DLD1 (cell line): Measurements from ENCODE around the gene MAP3K4.

Experiments
- in situ Hi-C: cut with HindIII; loops from 2 replicates; pipeline ENCODE4 v1.10.0; 2017; ENCODE audit warnings: low sequenced_read_pairs

Gene MAP3K4

DNA sequence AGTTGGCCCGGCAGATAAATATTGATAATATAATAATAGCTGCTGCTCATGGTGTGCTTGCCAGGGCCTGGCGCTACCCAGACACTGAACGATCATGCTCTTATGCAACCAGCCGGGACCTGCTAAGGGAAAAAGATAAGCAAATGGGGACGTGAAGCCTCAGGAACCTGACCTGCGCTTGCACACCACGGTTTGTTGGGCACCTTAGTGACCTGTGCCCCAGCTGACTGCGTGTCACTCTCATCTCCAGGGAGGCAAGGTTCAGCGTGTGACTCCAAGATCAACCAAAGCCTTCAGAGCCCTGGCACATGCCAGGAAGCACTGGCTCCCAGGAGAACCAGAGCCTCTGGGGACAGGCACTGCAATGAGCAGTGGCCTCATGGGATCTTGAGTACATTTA lies 171.2 kb downstream of the MAP3K4 start:
- in situ Hi-C loops: no loop called here

DNA sequence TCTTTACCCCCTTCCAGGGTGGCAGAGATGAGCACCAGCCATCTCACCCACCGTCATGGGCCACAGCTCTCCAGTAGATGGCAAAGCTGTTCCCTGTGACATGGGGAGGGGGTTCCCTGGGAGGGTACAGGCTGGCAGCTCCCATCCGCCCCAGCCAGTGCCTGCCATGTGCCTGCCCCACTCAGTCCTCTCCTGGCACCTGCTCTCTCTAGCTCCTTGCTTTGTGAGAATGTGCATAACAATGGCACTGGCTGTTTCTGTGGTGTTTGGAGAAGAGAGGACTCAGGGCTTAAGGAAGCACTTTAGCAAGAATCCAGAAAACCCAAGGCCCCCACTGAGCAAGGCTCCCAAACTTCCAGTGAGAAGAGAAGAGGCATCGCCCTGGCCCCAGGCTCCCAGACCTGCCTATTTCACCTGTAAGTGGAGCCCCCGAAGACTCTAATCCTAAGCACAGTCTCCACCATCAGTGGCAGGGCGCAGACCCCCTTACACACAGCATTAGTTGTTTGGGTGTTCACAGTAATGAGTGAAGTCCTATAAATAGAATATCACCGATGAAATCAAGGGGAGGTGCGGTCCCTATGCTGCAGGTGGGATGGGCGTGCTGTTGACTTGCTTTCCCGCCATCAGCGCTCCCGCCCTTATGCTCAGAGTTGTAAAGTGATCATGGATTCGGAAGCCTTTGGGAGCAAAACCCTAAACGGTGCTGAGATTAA lies 172.1 kb downstream of the MAP3K4 start:
- in situ Hi-C loops: no loop called here

DNA sequence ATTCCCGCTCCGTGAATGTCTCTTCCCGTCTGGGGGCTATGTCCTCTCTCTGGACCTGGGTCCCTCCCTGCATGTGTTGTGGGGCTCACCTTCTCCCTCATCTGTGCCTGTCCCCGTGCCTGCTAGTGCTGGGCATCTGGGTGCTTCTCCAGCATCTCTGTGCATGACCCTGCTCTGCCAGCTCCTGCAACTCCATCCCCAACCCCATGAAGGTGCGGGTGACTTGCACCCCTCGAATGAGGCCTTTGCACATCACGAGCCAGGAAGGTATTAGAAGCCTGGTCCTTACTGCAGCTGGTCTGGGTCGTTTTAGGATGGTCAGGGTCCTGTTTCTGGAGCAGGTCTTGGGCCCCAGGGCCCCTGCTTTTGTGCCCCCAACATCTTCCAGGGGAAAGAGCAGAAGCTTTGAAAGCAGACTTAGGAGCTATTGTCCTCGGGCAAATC lies 172.6 kb downstream of the MAP3K4 start:
- in situ Hi-C loops: no loop called here

DNA sequence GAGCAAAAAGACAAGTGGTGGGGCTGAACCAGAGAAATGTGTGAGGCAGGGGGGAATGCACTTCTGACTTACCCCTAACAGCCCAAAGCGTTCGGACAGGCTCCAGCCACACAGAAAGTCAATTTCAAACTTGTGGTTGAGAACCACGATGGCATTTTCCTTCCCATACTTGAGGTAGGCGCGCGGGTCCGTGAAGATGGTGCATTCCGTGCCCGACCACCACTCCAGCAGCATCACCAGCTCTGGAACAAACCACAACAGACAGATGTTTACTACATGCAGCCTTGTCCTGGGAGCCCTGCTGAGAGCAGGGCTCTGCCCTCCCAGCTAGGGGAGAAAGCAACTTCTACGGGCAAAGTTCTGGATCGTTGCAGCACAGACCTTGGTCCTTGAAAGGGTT lies 174.6 kb downstream of the MAP3K4 start:
- in situ Hi-C loops: no loop called here

DNA sequence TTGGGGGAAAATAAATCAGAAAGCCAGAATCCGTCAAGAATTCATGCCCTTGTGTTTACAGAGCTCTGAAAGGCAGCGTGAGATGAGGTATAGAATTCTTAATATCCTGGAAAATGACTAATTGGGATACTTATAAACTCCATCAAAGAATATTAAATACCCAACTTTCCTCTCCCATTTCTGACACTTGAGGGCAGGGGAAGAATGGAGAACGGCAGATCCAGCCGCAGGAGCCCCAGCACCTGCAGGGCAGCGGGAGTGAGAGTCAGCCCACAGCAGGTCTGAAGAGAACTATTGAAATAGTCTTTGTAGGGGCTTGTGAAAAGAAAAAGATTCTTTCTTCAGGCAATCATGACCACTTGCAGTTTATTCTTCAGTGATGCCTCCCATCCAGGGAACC lies 175.1 kb downstream of the MAP3K4 start:
- in situ Hi-C loops: no loop called here
